ENCODE measurements around the gene RAPGEF4. TPM values are rescaled to one million over a fixed set of nuclear protein-coding genes. Genes with fewer than 3 reads are reported as not detected.

Gene RAPGEF4
- polyA plus RNA-seq, 3 donors = 8.0 to 12.6 (median 9.8) TPM

DNA sequence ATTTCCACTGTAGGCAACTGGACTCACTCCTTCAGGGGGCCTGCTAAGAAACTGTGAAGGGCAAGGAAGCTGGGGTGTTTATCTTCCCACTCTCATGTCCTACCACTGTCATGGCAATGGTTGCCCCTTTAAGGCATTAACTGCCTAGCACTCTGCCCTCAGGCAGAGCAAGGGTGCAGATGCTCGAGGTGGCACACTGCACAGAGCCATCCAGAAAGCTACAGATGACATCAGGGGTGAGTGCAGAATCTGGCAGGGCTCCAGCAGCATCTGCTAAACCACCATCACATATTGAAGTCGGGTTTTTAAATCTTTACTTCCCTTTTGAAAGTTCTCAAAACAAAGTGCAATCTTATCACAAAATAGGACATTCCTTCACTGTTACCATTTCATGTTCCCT lies 75.4 kb downstream of the RAPGEF4 start:
- no peak for DNase-seq (ENCODE audit: extremely low read depth in 1 of 11, low read depth in 9 of 11, low spot score in 4 of 11)

DNA sequence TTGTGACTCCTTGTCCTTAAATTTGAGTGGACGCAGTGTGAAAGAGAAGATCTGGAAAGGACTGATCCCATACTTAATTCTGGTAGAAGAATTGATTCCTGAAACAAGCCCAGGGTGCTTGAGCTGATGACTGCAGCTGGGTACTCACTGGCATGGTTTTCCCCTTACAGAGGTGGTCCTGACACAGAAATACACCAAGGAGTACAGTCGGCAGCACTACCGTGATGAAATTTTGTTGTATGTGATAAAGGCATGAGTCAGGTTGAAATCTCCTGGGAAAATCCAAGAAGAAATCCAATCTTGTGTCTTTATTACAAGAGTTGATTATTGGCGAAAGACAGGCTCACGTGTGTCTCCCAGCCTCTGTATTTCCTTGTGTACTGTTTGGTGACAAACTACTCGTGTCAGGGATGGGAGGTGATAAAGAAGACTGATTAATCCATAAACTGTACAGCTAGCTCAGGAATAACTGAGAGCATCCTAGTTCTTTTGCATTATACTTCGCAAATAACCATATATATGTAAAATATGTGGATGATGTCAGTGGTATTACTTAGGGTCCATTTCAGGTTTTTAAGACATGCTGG lies 76.6 kb downstream of the RAPGEF4 start:
- DNase-seq (ENCODE audit: extremely low read depth in 1 of 11, low read depth in 9 of 11, low spot score in 4 of 11) = no peak

DNA sequence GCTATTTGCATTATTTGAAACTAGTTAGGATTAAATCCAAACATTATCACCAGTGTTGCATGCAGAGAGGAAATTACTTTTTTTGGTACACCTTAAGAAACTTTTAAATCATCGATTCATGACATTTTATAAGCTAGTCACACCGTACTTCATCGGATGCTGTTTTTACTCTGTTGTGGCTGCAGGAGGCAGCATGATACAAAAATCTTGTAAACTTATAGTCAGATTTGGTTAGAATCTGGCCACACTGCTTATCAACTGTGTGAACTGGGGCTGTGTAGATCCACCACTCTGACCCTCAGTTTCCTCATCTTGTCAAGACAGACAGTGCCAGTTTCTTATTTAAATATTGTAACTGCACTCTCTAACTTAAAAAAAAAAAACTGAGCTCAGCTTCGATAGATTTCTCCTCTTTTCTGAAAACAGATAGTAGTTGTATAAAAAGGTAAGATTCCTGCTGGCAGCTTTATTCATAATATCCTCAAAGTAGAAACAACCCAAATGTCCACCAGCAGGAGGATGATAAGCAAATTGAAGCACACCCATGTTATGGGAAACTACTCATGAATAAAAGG lies 77.8 kb downstream of the RAPGEF4 start:
- DNase-seq (ENCODE audit: extremely low read depth in 1 of 11, low read depth in 9 of 11, low spot score in 4 of 11) = no peak

DNA sequence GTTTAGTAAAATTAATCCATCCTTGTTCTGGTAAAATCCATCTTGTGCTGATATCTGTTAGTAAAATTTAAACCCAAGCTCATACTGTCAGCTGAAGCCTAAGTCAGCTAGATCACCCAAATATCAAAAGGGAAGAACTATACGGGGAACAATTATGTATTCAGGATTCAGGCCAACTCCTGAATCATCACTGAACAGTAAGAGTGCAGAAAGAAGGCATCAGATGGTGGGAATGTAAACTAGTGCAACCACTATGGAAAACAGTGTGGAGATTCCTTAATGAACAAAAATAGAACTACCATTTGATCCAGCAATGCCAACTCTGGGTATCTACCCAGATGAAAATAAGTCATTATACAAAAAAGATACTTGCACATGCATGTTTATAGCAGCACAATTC lies 81.8 kb downstream of the RAPGEF4 start:
- DNase-seq (ENCODE audit: extremely low read depth in 1 of 11, low read depth in 9 of 11, low spot score in 4 of 11) = no peak

DNA sequence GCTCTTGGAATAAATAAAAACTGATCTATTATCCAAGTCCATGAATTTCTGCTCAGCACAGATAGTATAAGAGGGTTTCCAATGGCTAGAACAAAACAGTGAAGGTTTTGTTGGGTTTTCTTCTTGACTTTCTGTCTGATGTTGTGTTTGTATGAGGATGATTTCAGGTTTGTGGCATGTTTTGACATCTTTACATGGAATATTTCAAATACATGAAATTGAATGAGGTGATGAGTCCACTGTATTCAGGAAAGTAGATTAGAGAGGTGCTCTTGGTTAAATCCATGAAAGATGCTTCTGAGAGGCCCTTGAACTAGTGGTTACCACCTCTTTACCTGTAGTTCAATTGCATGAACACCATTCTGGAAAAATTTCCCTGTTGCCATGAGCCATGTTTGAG lies 84.3 kb downstream of the RAPGEF4 start:
- DNase-seq (ENCODE audit: extremely low read depth in 1 of 11, low read depth in 9 of 11, low spot score in 4 of 11) = no peak

DNA sequence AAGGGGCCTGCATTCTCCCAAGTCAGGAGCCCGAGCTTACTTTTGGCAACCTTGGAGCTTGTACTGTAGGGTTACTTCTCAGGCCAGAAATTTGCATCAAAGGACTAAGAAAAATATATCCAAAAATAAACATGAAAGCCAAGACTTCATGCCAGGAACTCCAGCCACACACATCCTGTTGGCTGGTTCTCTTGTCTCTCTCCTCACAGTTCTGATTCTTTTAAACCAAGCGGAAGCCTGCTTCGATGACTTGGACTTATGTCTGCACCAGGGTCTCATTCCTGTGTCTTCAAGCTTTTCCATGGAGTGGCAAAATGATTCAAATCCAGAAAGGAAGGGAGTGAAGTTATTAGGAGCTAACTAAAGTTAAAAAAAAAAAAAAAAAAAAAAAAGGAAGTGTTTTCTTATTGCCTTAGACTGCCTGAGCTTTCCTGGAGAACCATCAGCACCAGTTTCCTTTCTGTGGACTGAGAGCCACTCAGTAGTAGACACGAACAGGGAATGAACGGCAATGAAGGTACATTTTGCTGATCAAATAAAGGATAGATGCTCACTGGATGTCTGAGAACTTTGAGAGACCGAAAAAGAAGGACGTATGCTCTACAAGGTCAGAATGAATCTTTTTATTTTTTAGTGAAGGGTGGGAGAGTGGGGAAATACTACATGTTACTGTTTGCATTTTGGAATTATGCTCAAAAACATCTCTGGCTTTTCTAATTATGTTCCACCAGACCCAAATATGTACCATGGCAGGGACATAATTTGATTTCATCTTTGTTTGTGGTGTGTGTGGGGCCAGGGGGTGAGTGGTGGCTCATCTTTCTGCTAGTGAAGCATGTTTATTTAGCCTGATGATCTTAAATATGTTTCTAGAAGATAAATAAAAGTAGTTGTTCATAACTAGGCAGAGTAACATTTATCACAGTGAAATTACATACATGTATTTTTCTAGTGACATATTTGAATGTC lies 86.0 kb downstream of the RAPGEF4 start:
- DNase-seq (ENCODE audit: extremely low read depth in 1 of 11, low read depth in 9 of 11, low spot score in 4 of 11) = no peak

DNA sequence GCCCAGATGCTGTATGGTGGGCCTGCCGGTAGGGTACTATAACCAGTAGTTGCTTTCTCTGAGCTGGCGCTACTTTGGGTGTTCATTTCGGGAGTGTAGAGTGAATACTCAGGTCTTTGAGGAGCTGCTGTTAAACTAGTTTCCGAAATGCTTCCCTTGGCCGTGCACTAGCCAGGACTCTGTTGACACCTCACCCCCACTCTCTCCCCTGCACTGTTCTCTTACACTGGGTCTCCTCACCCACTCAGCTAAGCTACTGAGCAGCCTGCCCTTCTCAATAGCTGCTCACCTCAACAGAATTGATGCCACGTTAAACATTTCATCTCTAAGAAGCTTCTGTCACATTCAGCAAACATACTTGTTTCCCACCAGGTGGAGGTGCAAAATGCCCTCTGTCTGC lies 86.9 kb downstream of the RAPGEF4 start:
- DNase-seq (ENCODE audit: extremely low read depth in 1 of 11, low read depth in 9 of 11, low spot score in 4 of 11) = no peak

DNA sequence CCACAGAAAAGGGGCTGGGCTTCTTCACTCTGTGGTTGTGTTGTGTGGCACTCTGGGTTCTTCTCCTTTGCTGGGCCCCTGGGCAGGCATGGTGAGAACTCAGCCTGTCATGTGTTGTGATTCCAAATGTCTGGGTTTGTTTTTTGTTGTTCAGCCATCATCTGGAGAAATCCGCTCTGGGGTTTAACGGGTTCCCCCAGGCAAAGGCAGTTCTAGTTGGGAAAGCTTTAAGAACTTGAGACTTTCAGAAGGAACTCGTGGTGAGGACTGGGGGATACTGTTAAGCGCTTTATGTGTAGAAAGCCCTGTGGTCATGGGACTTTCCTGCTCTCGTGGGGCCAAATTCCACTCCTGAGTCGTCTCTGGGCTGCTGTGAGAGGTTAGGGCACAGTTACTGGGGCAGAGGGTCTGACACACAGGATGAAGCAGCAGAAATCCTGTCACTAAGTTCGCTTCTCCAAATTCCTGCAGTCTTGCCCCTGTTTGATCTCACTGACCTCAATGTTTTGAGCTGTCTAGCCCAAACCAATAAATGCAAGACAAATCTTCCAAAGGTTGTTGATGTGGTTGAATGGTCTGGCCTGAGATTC lies 87.7 kb downstream of the RAPGEF4 start:
- no peak for DNase-seq (ENCODE audit: extremely low read depth in 1 of 11, low read depth in 9 of 11, low spot score in 4 of 11)

DNA sequence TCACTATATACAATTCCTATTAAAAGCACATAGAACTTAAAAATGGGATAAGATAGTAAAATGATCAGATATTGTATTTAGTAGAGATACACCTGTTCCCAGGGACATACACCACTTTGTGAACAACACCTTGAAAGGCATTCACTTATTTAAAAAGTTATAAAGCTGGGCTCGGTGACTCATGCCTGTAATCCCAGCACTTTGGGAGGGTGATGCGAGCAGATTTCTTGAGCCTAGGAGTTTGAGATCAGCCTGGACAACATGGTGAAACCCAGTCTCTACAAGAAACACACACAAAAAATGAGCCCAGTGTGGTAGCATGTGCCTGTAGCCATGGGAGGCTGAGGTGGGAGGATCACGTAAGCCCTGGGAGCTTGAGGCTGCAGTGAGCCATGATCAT lies 90.9 kb downstream of the RAPGEF4 start:
- no peak for DNase-seq (ENCODE audit: extremely low read depth in 1 of 11, low read depth in 9 of 11, low spot score in 4 of 11)

DNA sequence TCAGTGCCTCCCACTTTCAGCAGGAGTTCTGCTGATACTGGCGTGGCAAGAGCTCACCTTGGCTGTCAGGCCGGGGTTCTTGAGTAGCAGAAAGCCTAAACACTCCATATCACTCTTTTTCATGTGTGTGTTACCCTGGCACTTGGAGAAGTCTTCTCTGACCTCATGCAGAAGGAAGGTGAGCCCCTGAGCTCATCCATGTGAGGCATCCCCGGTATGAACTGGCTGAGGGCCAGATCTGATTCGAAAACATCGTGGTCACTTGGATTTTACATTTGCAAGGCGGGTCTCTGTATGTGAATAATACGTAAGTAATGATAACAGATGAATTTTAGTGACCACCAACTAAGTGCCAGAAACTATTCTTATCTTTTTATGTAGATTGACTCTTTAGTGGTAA lies 93.6 kb downstream of the RAPGEF4 start:
- no peak for DNase-seq (ENCODE audit: extremely low read depth in 1 of 11, low read depth in 9 of 11, low spot score in 4 of 11)

DNA sequence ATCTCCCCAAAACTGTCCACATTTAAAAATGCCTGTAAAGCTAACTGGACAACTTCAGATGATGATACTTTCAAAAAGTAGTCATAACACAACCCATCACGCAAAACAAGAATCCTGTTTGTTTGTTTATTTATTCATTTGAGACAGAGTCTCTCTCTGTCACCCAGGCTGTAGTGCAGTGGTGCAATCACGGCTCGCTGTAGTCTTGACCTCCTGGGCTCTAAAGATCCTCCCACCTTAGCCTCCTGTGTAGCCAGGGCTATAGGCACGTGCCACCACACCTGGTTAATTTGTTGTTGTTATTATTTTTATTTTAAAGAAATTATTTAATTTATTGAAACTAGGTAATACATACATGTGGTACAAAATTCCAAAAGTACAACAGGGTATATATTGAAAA lies 94.8 kb downstream of the RAPGEF4 start:
- DNase-seq (ENCODE audit: extremely low read depth in 1 of 11, low read depth in 9 of 11, low spot score in 4 of 11) = no peak

DNA sequence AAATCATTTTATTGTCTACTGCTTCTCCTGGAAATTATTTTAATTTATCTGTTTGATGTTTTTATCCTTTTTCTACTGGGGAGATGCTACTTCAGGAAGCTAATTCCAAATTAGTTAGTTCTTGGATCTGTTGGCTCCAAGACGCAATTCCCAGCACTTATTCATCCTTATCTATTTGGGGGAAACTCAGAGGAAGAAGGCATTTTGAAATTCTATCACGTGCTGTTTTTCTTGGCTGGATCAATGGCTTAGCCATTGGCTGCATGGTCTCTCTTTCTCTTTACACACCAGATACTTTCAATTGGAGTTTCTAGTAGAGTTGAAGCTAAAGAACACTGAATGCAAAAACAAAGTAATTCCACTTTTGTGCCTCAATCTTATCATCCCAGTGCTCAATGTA lies 98.3 kb downstream of the RAPGEF4 start:
- no peak for DNase-seq (ENCODE audit: extremely low read depth in 1 of 11, low read depth in 9 of 11, low spot score in 4 of 11)

DNA sequence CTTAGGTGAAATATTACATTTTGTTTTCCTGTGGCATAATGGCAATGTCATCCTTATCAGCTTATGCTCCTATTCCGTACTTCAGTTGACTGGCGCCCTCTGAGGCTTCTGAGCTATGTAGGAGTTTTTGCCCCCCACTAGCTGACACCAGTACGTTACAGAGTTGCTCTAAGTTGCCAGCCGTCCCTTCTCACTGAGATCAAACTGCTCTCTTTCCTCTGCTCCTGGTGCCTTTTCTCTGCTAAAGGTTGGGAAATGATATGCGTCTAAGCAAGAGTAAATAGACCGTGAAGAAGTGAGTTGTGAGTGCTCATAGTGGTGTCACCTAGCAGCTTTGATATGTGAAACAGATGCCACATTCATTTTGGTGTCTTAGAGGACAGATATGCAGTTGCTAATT lies 99.2 kb downstream of the RAPGEF4 start:
- no peak for DNase-seq (ENCODE audit: extremely low read depth in 1 of 11, low read depth in 9 of 11, low spot score in 4 of 11)

DNA sequence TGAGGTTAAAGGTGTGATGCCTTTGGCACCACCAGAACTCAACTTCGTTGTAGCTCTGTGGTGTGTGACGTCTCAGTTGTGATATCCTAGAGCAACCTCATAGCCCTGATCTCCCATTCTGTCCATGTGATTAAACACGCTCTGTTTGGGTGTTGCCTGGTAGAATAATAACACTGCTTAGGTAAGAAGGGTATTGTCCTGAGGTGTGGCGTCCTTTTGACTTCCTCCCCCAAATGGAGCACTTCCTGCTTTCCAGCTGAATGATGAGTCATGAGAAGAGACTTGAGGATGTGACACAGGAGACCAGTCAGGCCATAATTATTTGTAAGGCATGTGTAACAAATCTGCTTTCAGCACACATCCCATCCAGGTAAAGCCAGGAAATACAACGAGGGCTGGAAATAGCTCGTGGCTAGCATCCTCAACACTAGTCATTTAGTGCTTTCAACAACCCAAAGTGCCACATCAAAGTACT lies 100.7 kb downstream of the RAPGEF4 start:
- DNase-seq (ENCODE audit: extremely low read depth in 1 of 11, low read depth in 9 of 11, low spot score in 4 of 11) = no peak

DNA sequence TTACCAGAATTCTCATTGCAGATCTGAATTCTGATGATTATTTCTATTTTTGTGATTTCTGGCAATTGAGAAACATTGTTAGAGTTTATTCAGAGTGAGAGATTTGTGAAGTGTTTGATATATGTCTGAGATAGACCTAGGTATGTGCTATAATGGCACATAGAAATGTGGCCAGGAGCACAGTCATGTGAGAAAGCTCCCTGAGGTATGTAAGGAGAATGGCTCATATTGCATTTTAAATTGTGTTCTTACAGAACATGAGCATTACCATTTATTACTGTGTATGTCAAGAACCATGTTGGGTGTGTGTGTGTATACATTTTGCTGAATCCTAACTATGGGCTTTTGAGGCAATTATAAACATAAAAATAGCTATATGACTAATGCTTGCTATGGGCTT lies 101.2 kb downstream of the RAPGEF4 start:
- no peak for DNase-seq (ENCODE audit: extremely low read depth in 1 of 11, low read depth in 9 of 11, low spot score in 4 of 11)

DNA sequence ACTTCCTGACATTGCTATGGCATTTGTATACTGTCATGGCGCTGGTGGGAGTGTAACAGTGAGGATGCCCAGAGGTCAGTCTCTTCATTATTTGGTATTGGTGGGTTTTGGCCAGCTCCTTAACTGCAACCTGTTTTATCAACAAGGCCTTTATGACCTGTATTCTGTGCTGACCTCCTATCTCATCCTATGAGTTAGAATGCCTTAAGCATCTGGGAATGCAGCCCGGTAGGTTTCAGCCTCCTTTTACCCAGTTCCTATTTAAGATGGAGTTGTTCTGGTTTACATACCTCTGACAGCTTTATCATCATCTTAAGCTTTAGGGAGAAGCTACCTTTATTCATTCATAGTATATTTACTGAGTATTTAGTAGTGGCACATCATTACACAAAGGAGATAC lies 103.8 kb downstream of the RAPGEF4 start:
- DNase-seq (ENCODE audit: extremely low read depth in 1 of 11, low read depth in 9 of 11, low spot score in 4 of 11) = no peak

DNA sequence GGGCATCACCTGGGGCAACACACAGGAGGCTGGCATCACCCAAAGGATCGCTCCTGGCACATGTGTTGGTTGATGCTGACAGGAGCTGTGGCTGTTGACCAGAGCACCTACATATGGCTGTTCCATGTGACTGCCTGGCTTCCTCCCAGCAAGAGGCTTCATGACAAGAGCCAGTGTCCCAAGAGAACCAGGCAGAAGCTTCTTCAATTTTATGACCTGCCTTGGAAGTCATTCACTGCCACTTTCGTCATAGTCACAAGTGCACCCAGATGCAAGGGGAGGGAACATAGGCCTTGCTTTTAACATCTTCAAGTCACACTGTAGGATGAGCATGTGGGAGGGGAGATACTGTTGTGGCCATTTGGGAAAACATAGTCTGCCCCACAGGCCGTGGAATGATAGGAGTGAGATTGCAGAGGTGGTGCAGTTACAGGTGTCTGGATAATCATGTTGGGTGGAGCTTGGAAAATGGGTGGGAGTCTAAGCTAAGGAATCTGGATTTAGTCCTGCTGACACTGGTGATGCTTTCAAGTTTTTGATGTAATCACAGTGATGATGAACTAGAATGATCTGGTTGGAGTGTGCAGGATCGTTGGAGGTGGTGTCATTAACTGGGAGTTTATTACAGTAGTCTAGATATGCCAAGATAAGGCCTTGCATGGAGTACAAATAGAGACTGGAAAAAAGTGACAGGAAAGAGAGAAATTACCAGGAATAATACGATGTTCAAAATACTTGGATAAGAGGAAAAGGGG lies 107.0 kb downstream of the RAPGEF4 start:
- no peak for DNase-seq (ENCODE audit: extremely low read depth in 1 of 11, low read depth in 9 of 11, low spot score in 4 of 11)

DNA sequence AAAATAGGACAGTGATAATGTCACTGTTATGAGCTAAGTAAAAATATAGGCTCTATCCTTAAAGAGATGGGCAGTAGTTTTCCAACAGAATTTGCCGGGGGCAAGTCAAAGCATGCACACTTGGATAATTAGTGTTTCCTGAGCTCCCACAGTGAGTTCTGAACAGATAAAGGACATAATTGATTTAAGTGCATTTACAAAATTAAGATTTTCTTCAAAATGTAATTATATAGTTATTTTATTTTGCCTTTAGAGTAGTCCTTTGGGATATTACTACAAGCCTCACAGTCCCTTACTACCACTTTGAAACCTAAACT lies 107.6 kb downstream of the RAPGEF4 start:
- no peak for DNase-seq (ENCODE audit: extremely low read depth in 1 of 11, low read depth in 9 of 11, low spot score in 4 of 11)
